Esophagus squamous epithelium (tissue), 4 donors: ENCODE results near the gene SPATA22.

ENCODE experiments used
- CTCF ChIP-seq, 6 experiments: fragments of 450-650 bp in 4 of 6; fragments of 200-600 bp in 2 of 6; sonication (generic) in 2 of 6; IDR thresholded peaks; one replicate each; pipeline ENCODE4 v1.5.1; 2016 to 2019; ENCODE audit warnings: antibody characterized with exemption in 6 of 6, mild to moderate bottlenecking in 4 of 6, moderate library complexity in 4 of 6
- POLR2A ChIP-seq, 4 donors: fragments of 450-650 bp; IDR thresholded peaks; one replicate each; pipeline ENCODE4 v1.6.1; 2017; ENCODE audit warnings: antibody characterized with exemption in 4 of 4, mild to moderate bottlenecking in 4 of 4, moderate library complexity in 3 of 4

DNA sequence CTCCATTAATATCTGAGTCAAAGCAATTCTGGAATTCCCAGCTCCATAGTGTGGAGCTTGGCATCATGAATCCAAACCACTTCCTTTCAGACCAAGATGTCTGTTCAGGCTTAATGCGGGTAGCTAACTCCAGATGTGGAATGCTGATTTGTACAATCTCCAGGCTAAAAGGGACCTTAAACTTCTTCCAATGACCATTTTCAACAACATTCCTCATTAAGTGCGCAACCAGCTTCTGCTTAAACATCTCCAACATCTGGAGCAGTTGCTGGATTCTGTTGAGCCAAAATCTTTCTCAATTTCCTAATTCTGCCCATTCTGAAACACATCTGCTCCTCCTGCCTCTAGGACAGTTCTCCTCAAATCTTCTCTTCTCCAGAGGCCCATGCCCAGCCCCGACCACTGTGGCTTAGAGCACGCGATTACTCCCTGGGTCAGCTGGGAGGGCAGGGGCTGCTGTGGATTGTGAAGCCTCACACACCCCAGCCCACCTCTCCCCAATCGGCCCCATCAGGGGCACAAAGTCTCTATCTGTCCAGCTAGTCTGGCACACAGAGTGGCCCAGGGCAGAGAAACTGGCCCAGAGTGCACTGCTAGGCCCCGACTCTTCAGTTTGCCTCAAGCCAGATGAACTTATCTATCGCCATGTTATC, 40.4 kb upstream of the SPATA22 start:
- TF ChIP-seq CTCF (IDR thresholded peaks at IDR 0.05) (no peak), POLR2A (IDR thresholded peaks at IDR 0.05) (no peak)
